NCI-H82 treated with DMSO at 0.1 percent for 48 hours (cell line): ENCODE results near the gene COQ7.

Experiments used
- DNase-seq: peaks from one replicate; lab custom pipeline; 2025; ENCODE audit not compliant: unreplicated experiment; lab: John Stamatoyannopoulos, UW

The COQ7 gene

DNA sequence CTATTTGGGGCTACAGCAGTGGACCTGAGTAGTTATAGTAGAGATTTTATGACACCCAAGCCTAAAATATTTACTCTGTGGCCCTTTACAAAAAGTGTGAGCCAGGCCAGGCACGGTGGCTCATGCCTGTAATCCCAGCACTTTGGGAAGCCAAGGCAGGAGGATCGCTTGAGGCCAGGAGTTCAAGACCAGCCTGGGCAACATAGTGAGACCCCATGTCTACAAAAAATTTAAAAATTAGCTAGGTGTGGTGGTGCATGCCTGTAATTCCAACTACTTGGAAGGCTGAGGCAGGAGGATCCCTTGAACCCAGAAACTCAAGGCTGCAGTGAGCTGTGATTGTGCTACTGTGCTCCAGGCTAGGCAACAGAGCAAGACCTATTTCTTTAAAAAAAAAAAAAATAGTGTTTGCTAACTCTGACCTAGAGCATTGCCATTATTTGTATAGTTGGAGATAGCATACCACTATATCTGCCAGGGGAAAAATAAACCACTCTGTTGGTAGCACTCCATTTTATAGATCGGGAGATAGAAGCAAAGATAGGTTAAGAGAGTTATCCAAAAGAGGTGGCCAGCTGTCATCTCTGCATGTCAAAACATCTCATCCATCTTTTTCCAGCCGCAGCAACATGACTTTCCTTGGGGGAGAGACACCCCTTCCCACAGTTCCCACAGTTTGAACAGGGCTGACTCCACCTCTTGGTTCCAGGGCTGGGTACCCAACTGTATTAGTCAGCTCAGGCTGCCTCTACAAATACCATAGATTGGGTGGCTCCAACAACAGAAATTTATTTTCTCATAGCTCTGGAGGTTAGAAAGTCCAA, 43.3 kb downstream of the COQ7 start:
- DNase-seq, result no peak

DNA sequence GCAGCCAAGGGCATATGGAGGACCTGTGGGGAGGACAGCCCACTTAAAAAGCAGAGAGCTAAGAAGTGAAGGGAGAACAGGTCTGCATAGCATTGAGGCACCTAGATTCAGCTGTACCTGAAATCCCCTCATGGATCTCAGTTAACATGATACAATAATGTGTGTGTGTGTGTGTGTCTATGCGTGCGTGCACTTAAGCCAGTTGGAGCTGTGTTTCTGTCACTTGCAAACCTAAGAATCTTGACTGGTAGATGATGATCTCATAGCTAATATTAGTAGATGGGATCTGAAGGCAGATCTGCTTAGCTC, 44.6 kb downstream of the COQ7 start:
- DNase-seq, result no peak

DNA sequence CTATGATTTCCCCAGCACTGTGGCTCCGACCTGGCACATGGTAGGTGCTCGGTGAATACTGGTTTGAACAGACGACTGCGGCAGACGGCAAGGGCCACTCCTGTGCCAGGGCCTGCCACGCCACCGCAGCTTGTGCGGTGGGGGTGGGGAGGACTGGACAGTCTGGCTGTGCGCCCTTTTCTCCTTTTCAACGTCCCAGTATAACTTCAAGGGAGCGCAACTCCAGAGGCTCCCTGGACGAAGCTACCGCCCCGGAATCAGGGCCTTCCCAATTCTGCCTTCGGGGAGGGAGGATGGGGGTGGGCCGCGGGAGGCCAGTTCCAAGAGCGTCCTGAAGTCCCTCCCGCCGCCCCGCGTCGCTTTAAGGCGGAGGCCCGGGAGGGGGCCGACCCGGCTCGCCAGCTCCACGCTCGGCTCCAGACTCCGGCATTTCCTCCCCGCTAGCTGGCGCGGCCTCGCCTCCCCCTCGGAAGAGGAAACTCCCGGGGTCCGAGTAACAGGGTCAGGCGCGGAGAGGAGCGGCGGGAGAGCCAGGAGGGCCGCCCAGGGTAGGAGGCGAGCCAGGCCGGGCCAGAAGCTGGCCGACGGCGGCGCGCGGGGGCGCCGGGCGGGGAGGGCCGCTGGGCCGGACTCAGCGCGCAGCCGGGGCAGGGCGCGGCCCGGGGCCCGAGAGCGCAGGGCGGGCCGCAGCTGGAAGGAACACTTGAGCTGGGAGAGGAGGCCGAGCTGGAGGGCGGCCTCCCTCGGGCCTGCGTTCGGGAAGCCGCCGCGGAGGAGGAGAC, 46.4 kb downstream of the COQ7 start, which contains the start of gene ITPRIPL2:
Gene ITPRIPL2 (plus strand): TSS at position 388 of the 782 bp plus-strand sequence. CDS start 498 bp downstream, outside the sequence.
- no peak for DNase-seq

DNA sequence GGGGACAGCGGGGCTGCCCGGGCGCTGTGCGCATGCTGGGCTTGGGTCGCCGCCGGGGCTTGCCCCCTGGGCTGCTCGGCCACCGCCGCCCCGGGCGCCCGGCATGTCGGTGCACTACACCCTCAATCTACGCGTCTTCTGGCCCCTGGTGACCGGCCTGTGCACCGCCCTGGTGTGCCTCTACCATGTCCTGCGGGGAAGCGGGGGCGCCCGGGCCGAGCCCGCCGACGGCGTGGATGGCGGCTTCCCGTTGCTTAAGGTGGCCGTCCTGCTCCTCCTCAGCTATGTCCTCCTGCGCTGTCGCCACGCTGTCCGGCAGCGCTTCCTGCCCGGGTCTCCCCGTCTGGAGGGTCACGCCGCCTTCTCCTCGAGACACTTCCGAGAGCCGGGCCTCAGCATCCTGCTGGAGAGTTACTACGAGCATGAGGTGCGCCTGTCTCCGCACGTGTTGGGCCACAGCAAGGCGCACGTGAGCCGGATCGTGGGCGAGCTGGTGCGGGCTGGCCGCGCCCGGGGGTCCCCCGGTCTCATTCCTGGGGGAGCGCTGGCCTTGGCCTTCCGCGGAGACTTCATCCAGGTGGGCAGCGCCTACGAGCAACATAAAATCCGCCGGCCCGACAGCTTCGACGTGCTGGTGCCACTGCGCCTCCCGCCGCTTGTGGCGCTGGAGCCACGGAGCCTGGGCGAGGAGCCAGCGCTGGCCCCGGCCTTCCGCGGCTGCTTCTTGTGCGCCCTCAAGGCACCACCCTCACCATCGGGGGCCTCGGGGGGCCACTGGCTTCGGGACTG, 47.1 kb downstream of the COQ7 start:
- no peak for DNase-seq

GRCh38 chr16:19115148-19116021, 48.0 kb downstream of the COQ7 start:
- DNase-seq, result no peak

- DNase-seq, result no peak
Measured at GRCh38 chr16:19116711-19117449, 49.5 kb downstream of the COQ7 start.

GRCh38 chr16:19118938-19119431, 51.6 kb downstream of the COQ7 start:
- no peak for DNase-seq

DNA sequence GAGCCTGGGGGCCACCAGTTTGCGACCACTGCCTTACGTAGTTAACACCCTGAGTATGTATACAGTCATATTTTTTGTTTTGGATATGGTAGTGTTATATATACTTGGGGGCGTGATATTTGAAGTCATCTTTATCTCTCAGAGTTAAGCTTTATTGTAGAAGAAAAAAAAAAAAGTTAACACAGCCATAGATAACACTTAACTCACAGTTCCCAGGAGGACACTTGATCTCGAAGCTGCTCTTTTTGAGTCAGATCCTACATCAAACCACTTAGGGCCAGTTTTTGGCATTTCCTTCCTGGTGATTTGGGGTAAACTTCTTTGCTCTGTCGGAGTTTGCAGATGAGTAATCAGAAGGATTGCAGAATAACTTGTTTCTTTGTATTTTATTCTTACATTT, 52.1 kb downstream of the COQ7 start:
- no peak for DNase-seq

- DNase-seq, result no peak
Measured at GRCh38 chr16:19123535-19124178, 56.2 kb downstream of the COQ7 start.

GRCh38 chr16:19126300-19126699, 58.9 kb downstream of the COQ7 start:
- DNase-seq, result no peak

DNA sequence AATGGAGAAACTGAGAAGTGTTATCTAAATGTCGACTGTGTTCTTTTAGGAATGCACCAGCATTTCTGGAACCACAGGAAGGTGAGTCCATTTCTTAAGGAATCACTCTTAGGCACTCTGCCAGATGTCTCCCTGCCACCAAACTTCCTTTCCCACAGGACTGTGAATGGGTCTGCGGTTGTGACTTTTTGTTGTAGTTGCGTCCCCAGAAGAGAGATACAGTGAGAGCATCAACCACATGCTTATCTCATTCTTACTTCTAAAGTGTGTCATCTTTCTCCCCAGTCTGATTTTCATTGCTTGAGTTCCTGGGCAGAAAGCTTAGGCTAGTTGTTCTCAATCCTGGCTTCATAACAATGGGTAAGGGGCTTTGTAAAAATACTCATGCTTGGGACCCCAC, 59.8 kb downstream of the COQ7 start:
- DNase-seq, result no peak

GRCh38 chr16:19127674-19128131, 60.3 kb downstream of the COQ7 start:
- DNase-seq, result no peak

GRCh38 chr16:19128454-19129200, 61.2 kb downstream of the COQ7 start:
- no peak for DNase-seq
